ENCODE results near the gene TCN1.

- TF ChIP-seq POLR2A (IDR thresholded peaks at IDR 0.05) (no peak), CTCF (IDR thresholded peaks at IDR 0.05) (no peak)
Observed at GRCh38 chr11:59815754-59816153, 50.5 kb downstream of the TCN1 start.

All from suprapubic skin (tissue), 3 donors.